SK-N-SH treated with all-trans-retinoic acid at 6 μM for 48 hours (cell line): ENCODE measurements around the gene RNF213.

Experiments
- ATAC-seq: fragments of 200-7000 bp; cut with Tn5 transposase; 3 replicates; pipeline ENCODE4 v1.9.1; 2020; ENCODE audit warnings: mild to moderate bottlenecking, moderate library complexity
- CSDC2 ChIP-seq: fragments of 250-450 bp; sonication (Bioruptor Pico); IDR thresholded peaks from 2 replicates; pipeline ENCODE4 v1.5.0; 2020; ENCODE audit warnings: mild to moderate bottlenecking, moderate library complexity
- ESRRG ChIP-seq: fragments of 250-450 bp; sonication (Bioruptor Pico); IDR thresholded peaks from 2 replicates; pipeline ENCODE4 v1.6.1; 2021; ENCODE audit warnings: mild to moderate bottlenecking
- ISL1 ChIP-seq: fragments of 250-450 bp; sonication (Bioruptor Pico); IDR thresholded peaks from 2 replicates; pipeline ENCODE4 v2.1.2; 2022; ENCODE audit warnings: mild to moderate bottlenecking, moderate library complexity
- OSR1 ChIP-seq: fragments of 250-450 bp; sonication (Bioruptor Pico); IDR thresholded peaks from 2 replicates; pipeline ENCODE4 v1.8.0; 2022; ENCODE audit warnings: moderate library complexity, mild to moderate bottlenecking, inconsistent platforms
- RARB ChIP-seq: fragments of 250-450 bp; sonication (Bioruptor Pico); IDR thresholded peaks from 2 replicates; pipeline ENCODE4 v1.8.0; 2021; ENCODE audit warnings: mild to moderate bottlenecking, moderate library complexity
- TCF4 ChIP-seq: fragments of 250-450 bp; sonication (Bioruptor Pico); IDR thresholded peaks from 2 replicates; pipeline ENCODE4 v1.8.0; 2021; ENCODE audit warnings: mild to moderate bottlenecking, moderate library complexity, borderline replicate concordance
- TOX ChIP-seq: fragments of 250-450 bp; sonication (Bioruptor Pico); IDR thresholded peaks from 2 replicates; pipeline ENCODE4 v1.8.0; 2021; ENCODE audit warnings: mild to moderate bottlenecking, moderate library complexity, borderline replicate concordance
- ZC3H10 ChIP-seq: fragments of 250-450 bp; sonication (Bioruptor Pico); IDR thresholded peaks from 2 replicates; pipeline ENCODE4 v1.5.1; 2021; ENCODE audit warnings: mild to moderate bottlenecking, moderate library complexity
- ZFP3 ChIP-seq: fragments of 250-450 bp; sonication (Bioruptor Pico); IDR thresholded peaks from 2 replicates; pipeline ENCODE4 v1.5.0; 2020; ENCODE audit warnings: mild to moderate bottlenecking, moderate library complexity
- ZFP30 ChIP-seq: fragments of 450-650 bp; formaldehyde crosslinking; IDR thresholded peaks from 2 replicates; pipeline ENCODE4 v1.5.0; 2022; ENCODE audit warnings: mild to moderate bottlenecking, moderate library complexity
- ZNF565 ChIP-seq: fragments of 450-650 bp; formaldehyde crosslinking; conservative IDR thresholded peaks from 2 replicates; pipeline ENCODE4 v1.5.0; 2020; ENCODE audit warnings: low read depth, mild to moderate bottlenecking, moderate library complexity
- ZNF70 ChIP-seq: fragments of 450-650 bp; formaldehyde crosslinking; IDR thresholded peaks from 2 replicates; pipeline ENCODE4 v1.5.0; 2020; ENCODE audit warnings: mild to moderate bottlenecking, moderate library complexity
- ZNF8 ChIP-seq: fragments of 450-650 bp; formaldehyde crosslinking; IDR thresholded peaks from 2 replicates; pipeline ENCODE4 v1.5.0; 2020; ENCODE audit warnings: mild to moderate bottlenecking, moderate library complexity
- TF ChIP-seq, protein P1 (sequence below): fragments of 250-450 bp; sonication (Bioruptor Pico); IDR thresholded peaks from 2 replicates; pipeline ENCODE4 v1.8.0; 2020; ENCODE audit warnings: mild to moderate bottlenecking, moderate library complexity, borderline replicate concordance
- TF ChIP-seq, protein P2 (sequence below): fragments of 250-450 bp; sonication (Bioruptor Pico); IDR thresholded peaks from 2 replicates; pipeline ENCODE4 v1.5.0; 2020; ENCODE audit warnings: mild to moderate bottlenecking, moderate library complexity
- TF ChIP-seq, protein P3 (sequence below): fragments of 250-450 bp; sonication (Bioruptor Pico); IDR thresholded peaks from 2 replicates; pipeline ENCODE4 v1.5.1; 2020; ENCODE audit warnings: low read depth, mild to moderate bottlenecking, moderate library complexity
- TF ChIP-seq, protein P4 (sequence below): fragments of 250-450 bp; sonication (Bioruptor Pico); IDR thresholded peaks from 2 replicates; pipeline ENCODE4 v1.8.0; 2021; ENCODE audit warnings: low read depth, mild to moderate bottlenecking, moderate library complexity, borderline replicate concordance

RNF213 gene

DNA sequence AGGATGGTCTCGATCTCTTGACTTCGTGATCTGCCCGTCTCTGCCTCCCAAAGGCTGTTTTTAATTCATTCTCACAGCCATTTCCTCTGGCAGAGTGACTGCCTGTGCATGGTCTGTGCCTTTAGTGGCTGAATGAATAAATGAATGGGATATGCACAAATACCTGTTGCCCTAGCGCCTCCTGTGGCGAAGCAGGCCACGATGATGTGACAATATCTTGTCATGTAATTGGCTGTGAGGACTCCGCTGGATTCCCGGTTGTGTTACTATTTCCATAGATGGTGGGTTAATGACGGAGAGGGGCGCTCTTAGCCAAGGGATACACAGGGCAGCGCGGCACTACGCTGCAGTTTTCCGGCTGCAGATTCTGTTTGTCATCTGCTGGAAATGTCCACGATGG is 127.5 kb downstream of the RNF213 start (continued):
- TF ChIP-seq, protein P1, sequence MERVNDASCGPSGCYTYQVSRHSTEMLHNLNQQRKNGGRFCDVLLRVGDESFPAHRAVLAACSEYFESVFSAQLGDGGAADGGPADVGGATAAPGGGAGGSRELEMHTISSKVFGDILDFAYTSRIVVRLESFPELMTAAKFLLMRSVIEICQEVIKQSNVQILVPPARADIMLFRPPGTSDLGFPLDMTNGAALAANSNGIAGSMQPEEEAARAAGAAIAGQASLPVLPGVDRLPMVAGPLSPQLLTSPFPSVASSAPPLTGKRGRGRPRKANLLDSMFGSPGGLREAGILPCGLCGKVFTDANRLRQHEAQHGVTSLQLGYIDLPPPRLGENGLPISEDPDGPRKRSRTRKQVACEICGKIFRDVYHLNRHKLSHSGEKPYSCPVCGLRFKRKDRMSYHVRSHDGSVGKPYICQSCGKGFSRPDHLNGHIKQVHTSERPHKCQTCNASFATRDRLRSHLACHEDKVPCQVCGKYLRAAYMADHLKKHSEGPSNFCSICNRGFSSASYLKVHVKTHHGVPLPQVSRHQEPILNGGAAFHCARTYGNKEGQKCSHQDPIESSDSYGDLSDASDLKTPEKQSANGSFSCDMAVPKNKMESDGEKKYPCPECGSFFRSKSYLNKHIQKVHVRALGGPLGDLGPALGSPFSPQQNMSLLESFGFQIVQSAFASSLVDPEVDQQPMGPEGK = no peak
- TF ChIP-seq ZNF565 (CRISPR knock-in tag) (no peak), RARB (no peak), ZNF70 (no peak), TOX (CRISPR knock-in tag) (no peak), ZC3H10 (CRISPR knock-in tag) (no peak)
- TF ChIP-seq, protein P2, sequence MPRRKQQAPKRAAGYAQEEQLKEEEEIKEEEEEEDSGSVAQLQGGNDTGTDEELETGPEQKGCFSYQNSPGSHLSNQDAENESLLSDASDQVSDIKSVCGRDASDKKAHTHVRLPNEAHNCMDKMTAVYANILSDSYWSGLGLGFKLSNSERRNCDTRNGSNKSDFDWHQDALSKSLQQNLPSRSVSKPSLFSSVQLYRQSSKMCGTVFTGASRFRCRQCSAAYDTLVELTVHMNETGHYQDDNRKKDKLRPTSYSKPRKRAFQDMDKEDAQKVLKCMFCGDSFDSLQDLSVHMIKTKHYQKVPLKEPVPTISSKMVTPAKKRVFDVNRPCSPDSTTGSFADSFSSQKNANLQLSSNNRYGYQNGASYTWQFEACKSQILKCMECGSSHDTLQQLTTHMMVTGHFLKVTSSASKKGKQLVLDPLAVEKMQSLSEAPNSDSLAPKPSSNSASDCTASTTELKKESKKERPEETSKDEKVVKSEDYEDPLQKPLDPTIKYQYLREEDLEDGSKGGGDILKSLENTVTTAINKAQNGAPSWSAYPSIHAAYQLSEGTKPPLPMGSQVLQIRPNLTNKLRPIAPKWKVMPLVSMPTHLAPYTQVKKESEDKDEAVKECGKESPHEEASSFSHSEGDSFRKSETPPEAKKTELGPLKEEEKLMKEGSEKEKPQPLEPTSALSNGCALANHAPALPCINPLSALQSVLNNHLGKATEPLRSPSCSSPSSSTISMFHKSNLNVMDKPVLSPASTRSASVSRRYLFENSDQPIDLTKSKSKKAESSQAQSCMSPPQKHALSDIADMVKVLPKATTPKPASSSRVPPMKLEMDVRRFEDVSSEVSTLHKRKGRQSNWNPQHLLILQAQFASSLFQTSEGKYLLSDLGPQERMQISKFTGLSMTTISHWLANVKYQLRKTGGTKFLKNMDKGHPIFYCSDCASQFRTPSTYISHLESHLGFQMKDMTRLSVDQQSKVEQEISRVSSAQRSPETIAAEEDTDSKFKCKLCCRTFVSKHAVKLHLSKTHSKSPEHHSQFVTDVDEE (CRISPR knock-in tag) = no peak

DNA sequence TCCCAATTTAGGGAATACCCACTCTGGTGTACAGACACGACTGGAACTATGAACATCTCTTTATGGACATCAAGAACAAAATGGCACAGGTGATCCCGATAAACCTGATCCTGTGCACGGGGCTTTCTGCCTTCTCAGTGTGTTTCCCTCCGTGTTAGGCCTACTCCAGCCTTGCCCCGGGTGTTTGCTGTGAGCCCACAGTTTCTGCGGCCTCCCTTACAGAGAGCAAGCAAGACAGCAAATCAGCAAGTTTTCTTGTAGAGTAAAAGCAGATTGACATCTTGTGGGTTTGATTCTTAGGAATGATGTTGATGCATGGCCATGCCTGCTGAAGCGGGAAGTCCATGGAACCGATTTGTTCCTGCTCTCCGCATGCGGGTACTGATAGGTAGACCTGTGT is 127.9 kb downstream of the RNF213 start:
- TF ChIP-seq ISL1 (CRISPR knock-in tag) (no peak), ZFP3 (CRISPR knock-in tag) (no peak), ZNF565 (CRISPR knock-in tag) (no peak), TOX (CRISPR knock-in tag) (no peak), ESRRG (CRISPR knock-in tag) (no peak), ZNF70 (no peak), TCF4 (no peak), CSDC2 (no peak), ZNF8 (no peak), OSR1 (CRISPR knock-in tag) (no peak), ZC3H10 (CRISPR knock-in tag) (no peak), ZFP30 (CRISPR knock-in tag) (no peak)
- TF ChIP-seq, protein P2 (CRISPR knock-in tag) = no peak
- TF ChIP-seq, protein P3, sequence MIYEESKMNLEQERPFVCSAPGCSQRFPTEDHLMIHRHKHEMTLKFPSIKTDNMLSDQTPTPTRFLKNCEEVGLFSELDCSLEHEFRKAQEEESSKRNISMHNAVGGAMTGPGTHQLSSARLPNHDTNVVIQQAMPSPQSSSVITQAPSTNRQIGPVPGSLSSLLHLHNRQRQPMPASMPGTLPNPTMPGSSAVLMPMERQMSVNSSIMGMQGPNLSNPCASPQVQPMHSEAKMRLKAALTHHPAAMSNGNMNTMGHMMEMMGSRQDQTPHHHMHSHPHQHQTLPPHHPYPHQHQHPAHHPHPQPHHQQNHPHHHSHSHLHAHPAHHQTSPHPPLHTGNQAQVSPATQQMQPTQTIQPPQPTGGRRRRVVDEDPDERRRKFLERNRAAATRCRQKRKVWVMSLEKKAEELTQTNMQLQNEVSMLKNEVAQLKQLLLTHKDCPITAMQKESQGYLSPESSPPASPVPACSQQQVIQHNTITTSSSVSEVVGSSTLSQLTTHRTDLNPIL (CRISPR knock-in tag) = no peak
- TF ChIP-seq, protein P1 = no peak
- TF ChIP-seq, protein P4, sequence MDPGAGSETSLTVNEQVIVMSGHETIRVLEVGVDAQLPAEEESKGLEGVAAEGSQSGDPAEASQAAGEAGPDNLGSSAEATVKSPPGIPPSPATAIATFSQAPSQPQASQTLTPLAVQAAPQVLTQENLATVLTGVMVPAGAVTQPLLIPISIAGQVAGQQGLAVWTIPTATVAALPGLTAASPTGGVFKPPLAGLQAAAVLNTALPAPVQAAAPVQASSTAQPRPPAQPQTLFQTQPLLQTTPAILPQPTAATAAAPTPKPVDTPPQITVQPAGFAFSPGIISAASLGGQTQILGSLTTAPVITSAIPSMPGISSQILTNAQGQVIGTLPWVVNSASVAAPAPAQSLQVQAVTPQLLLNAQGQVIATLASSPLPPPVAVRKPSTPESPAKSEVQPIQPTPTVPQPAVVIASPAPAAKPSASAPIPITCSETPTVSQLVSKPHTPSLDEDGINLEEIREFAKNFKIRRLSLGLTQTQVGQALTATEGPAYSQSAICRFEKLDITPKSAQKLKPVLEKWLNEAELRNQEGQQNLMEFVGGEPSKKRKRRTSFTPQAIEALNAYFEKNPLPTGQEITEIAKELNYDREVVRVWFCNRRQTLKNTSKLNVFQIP (CRISPR knock-in tag) = no peak
- ATAC-seq = no peak
